Retinal pigment epithelial cell (primary cell): ENCODE measurements around the gene GNG7.

Source experiments
- DNase-seq: peaks from one replicate; pipeline ENCODE4 v3.0.0-alpha.2; 2010; ENCODE audit warnings: low read depth
- H3K4me3 ChIP-seq: 2 replicates; pipeline ENCODE4 v1.5.1; 2011; ENCODE audit warnings: mild to moderate bottlenecking, low read length, control low read depth, moderate library complexity
- CTCF ChIP-seq: conservative IDR thresholded peaks from 2 replicates; pipeline ENCODE4 v1.5.1; 2011; ENCODE audit warnings: low read depth, low read length, control low read depth, inconsistent platforms

Gene GNG7

GRCh38 chr19:2556221-2557092 is 146.0 kb downstream of the GNG7 start:
- DNase-seq, result no peak
- no peak overlapping the region for H3K4me3 ChIP-seq

GRCh38 chr19:2555422-2556220 is 146.9 kb downstream of the GNG7 start:
- no peak for TF ChIP-seq CTCF
- DNase-seq, result no peak
- no peak overlapping the region for H3K4me3 ChIP-seq

More at GRCh38 chr19:2556221-2557092, 146.0 kb downstream of the GNG7 start:
- no peak for TF ChIP-seq CTCF

GRCh38 chr19:2554856-2555255 is 147.6 kb downstream of the GNG7 start:
- no peak overlapping the region for H3K4me3 ChIP-seq
- TF ChIP-seq CTCF, result no peak
- no peak for DNase-seq

GRCh38 chr19:2553510-2553909 is 149.0 kb downstream of the GNG7 start:
- H3K4me3 ChIP-seq, result no peak overlapping the region
- TF ChIP-seq CTCF, result no peak
- no peak for DNase-seq

- no peak for DNase-seq
- no peak for TF ChIP-seq CTCF
- H3K4me3 ChIP-seq, result no peak overlapping the region
Measured at GRCh38 chr19:2552859-2553258, 149.6 kb downstream of the GNG7 start.

GRCh38 chr19:2551864-2552185 is 150.7 kb downstream of the GNG7 start:
- no peak overlapping the region for H3K4me3 ChIP-seq
- TF ChIP-seq CTCF, result no peak
- no peak for DNase-seq
